Measurements from ENCODE around the gene SAPCD1. TPM values are rescaled to one million over a fixed set of nuclear protein-coding genes. Genes with fewer than 3 reads are reported as not detected.
"Not testable (repeated sequence)": the region's sequence is repeated elsewhere in the genome, so short reads cannot be mapped to it uniquely, and the experiment has no call there.

Gene SAPCD1
- total and polyA plus RNA-seq, 10 donors, result 3.6 to 14.2 (median 6.4) TPM; not detected in 1

DNA sequence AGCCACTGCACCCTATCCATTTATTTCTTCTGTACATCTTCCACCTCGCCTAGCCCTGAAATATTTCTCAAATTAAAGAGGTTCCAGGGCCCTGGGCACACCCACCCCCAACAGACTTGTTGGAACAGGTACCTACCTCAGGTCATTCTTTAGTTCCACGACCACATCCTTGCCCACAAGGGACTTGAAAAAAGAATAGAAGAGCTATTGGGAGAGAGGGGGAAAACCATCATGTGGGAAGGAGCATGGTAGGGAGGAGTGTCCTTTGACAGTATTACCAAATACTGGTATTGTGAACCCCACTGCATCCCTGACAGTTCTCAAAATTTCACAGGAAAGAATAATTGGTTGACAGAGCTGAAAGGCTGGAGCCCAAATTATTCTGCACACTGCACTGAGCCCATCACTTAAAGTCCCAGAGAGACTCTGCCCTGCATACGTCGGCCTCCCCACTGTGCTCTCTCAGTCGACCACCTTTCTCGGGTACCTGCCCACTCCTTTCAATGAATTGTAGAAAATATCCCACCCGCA is 43.5 kb downstream of the SAPCD1 start:
- intact Hi-C loops (cut with DNase I; ENCODE audit: low total_unique reads), result no loop called here
- Histone ChIP-seq H3K36me3 (peaks cover 0 to 47% (median 15%) of the 10 kb centered on the region in 6 donors), H3K27me3 (replicated peaks in 1 of 7) (no peaks in the 10 kb centered on the region), H3K4me3 (peak overlapping the region; percentile 45 to 78 (median 52)), H3K27ac (peak overlapping the region; percentile 83 to 98 (median 96)), H3K9me3 (no peaks in the 10 kb centered on the region), H3K4me1 (peaks cover 11 to 51% (median 30%) of the 10 kb centered on the region in 6 donors)
- WGBS, 5 donors, result 13 to 16% (median 15%) methylated on average over 7 of the region's 7 CpGs
- TF ChIP-seq POLR2AphosphoS5 (IDR thresholded peaks at IDR 0.05), result no peak
- no peak for TF ChIP-seq POLR2A (IDR thresholded peaks at IDR 0.05)
- TF ChIP-seq, protein P1, sequence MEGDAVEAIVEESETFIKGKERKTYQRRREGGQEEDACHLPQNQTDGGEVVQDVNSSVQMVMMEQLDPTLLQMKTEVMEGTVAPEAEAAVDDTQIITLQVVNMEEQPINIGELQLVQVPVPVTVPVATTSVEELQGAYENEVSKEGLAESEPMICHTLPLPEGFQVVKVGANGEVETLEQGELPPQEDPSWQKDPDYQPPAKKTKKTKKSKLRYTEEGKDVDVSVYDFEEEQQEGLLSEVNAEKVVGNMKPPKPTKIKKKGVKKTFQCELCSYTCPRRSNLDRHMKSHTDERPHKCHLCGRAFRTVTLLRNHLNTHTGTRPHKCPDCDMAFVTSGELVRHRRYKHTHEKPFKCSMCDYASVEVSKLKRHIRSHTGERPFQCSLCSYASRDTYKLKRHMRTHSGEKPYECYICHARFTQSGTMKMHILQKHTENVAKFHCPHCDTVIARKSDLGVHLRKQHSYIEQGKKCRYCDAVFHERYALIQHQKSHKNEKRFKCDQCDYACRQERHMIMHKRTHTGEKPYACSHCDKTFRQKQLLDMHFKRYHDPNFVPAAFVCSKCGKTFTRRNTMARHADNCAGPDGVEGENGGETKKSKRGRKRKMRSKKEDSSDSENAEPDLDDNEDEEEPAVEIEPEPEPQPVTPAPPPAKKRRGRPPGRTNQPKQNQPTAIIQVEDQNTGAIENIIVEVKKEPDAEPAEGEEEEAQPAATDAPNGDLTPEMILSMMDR (IDR thresholded peaks at IDR 0.05 in 8 of 11, conservative IDR thresholded peaks at IDR 0.05 in 3 of 11), result no peak
- DNase-seq, result peak; percentile 74

DNA sequence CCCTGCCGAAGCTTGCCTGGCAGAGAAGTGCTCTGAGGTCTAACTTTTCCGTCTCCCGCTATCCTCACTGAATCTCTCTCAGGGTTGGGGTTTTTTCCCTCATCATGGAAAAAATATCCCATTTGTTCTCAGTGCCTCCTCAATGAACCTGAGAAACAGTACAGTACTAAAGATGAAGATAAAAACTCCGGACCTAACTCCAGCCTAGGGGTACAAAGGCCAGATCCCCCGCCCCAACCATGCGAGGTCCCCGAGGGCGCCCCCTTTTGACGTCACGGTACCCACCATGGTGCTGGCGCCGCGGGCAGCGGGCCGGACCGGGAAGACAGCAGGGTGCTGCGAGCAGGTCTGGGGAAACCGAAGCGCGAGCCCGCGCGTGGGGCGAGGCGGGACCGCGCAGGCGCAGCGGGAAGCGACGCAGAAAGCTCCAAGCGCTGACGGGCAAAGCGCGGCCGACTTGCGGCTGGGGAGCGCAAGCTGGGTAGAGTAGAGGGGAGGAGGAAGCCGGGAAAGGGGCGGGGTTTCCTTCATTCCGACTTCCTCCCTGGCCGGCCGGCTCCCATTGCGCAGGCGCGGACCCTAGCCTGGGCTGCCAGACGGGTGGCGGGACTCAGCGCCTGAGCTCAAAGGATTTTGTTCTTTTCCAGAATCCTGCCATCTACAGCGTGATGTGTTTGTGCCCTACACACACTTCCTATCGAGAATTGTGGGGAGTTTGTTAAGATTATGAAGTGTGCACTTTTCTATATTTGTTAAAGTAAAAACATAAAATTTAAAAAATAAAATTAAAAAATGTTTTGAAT is 44.2 kb downstream of the SAPCD1 start, which contains the start of gene LSM2:
Gene LSM2, minus strand, starts transcription at position 497 of the 803 bp plus-strand sequence. Its CDS starts 209 bp downstream, at position 288.
- Histone ChIP-seq H3K27ac (peak within 1 kb of the TSS; percentile 83 to 98 (median 96)), H3K36me3 (peaks cover 0 to 46% (median 14%) of the 10 kb centered on the region in 6 donors), H3K4me1 (peaks cover 11 to 51% (median 30%) of the 10 kb centered on the region in 6 donors), H3K9me3 (no peaks in the 10 kb centered on the region), H3K27me3 (replicated peaks in 1 of 7) (no peaks in the 10 kb centered on the region), H3K4me3 (peak within 1 kb of the TSS; percentile 45 to 78 (median 52))
- TF ChIP-seq POLR2A (IDR thresholded peaks at IDR 0.05) (peak; percentile 10 to 69 (median 51)), POLR2AphosphoS5 (IDR thresholded peaks at IDR 0.05) (peak; percentile 97 to 98 (median 98))
- TF ChIP-seq, protein P1 (IDR thresholded peaks at IDR 0.05 in 8 of 11, conservative IDR thresholded peaks at IDR 0.05 in 3 of 11), result peak in 8 of 11 experiments; percentile 12 to 59 (median 39)
- intact Hi-C loops (cut with DNase I; ENCODE audit: low total_unique reads), result no loop called here
- DNase-seq, result peak; percentile 99
- 0 to 1% (median 1%) methylated on average over 48 to 51 of the region's 51 CpGs for WGBS, 5 donors

DNA sequence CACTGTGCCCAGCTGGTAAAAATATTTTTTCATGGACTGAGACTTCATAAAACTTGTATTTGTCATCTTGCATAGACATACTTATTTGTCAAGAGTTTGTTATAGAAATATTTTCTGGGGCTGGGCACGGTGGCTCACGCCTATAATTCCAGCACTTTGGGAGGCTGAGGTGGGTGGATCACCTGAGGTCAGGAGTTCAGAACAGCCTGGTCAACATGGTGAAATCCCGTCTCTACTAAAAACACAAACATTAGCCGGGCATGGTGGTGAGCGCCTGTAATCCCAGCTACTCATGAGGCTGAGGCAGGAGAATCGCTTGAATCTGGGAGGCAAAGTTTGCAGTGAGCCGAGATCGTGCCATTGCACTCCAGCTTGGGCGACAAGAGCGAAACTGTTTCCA is 46.1 kb downstream of the SAPCD1 start:
- intact Hi-C loops (cut with DNase I; ENCODE audit: low total_unique reads); H3K4me3 ChIP-seq; H3K27me3 ChIP-seq (replicated peaks in 1 of 7); H3K9me3 ChIP-seq; H3K27ac ChIP-seq: not testable (repeated sequence)
- H3K36me3 ChIP-seq, result peaks cover 0 to 26% (median 2%) of the 10 kb centered on the region in 6 donors
- H3K4me1 ChIP-seq, result peaks cover 16 to 59% (median 41%) of the 10 kb centered on the region in 6 donors
- 95 to 98% (median 97%) methylated on average over 10 of the region's 10 CpGs for WGBS, 5 donors
- DNase-seq, result peak; percentile 21

DNA sequence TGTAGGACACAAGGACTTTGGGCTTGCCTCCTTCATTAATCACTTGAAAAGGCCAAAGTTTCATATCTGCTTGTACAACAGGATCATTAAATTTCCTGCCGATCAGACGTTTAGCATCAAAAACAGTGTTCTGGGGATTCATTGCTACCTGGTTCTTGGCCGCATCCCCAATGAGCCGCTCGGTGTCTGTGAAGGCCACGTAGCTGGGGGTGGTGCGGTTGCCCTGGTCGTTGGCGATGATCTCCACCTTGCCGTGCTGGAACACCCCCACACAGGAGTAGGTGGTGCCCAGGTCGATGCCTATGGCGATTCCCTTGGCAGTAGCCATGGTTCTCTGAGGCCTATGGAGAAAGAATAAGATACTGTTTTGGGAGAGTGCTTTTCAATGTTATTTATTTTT is 49.2 kb downstream of the SAPCD1 start:
- peaks cover 0 to 20% (median 2%) of the 10 kb centered on the region in 6 donors for H3K36me3 ChIP-seq
- H3K9me3 ChIP-seq, result no peaks in the 10 kb centered on the region
- peak overlapping the region in 2 of 8 donors; percentile 96 to 97 for H3K27ac ChIP-seq
- peaks cover 14 to 42% (median 28%) of the 10 kb centered on the region in 6 donors for H3K4me1 ChIP-seq
- TF ChIP-seq POLR2A (IDR thresholded peaks at IDR 0.05) (no peak), POLR2AphosphoS5 (IDR thresholded peaks at IDR 0.05) (no peak)
- intact Hi-C loops (cut with DNase I; ENCODE audit: low total_unique reads), result no loop called here
- no peak for DNase-seq
- H3K27me3 ChIP-seq (replicated peaks in 1 of 7), result no peaks in the 10 kb centered on the region
- H3K4me3 ChIP-seq, result no peak overlapping the region
- 95 to 98% (median 96%) methylated on average over 11 to 12 of the region's 12 CpGs for WGBS, 5 donors

DNA sequence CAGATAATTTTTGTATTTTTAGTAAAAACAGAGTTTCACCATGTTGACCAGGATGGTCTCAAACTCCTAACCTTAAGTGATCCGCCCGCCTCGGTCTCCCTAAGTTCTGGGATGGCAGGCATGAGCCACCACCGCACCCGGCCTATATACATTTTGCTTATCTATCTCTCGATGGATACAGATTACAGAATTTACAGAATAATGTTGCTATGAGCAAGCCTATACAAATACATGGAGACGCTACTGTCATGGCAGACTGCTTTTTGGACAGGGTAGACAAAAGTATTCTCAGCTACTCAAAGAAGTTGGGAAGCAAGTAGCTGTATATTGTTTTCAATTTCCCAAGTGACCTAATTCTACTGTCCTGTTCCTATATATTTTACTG is 51.0 kb downstream of the SAPCD1 start:
- intact Hi-C loops (cut with DNase I; ENCODE audit: low total_unique reads), result no loop called here
- Histone ChIP-seq H3K9me3 (no peaks in the 10 kb centered on the region), H3K4me1 (peaks cover 15 to 42% (median 28%) of the 10 kb centered on the region in 6 donors), H3K27ac (peak overlapping the region in 7 of 8 donors; percentile 94 to 98 (median 96)), H3K36me3 (peaks cover 0 to 20% (median 2%) of the 10 kb centered on the region in 6 donors), H3K27me3 (replicated peaks in 1 of 7) (no peaks in the 10 kb centered on the region), H3K4me3 (peak overlapping the region in 2 of 8 donors; percentile 70 to 87)
- no peak for DNase-seq
- no peak for TF ChIP-seq POLR2AphosphoS5 (IDR thresholded peaks at IDR 0.05)
- TF ChIP-seq POLR2A (IDR thresholded peaks at IDR 0.05), result no peak
- TF ChIP-seq, protein P1 (IDR thresholded peaks at IDR 0.05 in 8 of 11, conservative IDR thresholded peaks at IDR 0.05 in 3 of 11), result no peak
- 95 to 99% (median 97%) methylated on average over 7 of the region's 7 CpGs for WGBS, 5 donors
